Stimulated activated CD4-positive, alpha-beta T cell treated with anti-CD3 and anti-CD28 coated beads, Interleukin-15, amount 100 ng/mL, for 24 hours (primary cell): ENCODE measurements around the gene NOX1.
"Not testable (repeated sequence)": the region's sequence is repeated elsewhere in the genome, so short reads cannot be mapped to it uniquely, and the experiment has no call there.

ENCODE experiments used
- DNase-seq: peaks from one replicate; pipeline ENCODE4 v3.0.0-alpha.2; 2020

Gene NOX1

DNA sequence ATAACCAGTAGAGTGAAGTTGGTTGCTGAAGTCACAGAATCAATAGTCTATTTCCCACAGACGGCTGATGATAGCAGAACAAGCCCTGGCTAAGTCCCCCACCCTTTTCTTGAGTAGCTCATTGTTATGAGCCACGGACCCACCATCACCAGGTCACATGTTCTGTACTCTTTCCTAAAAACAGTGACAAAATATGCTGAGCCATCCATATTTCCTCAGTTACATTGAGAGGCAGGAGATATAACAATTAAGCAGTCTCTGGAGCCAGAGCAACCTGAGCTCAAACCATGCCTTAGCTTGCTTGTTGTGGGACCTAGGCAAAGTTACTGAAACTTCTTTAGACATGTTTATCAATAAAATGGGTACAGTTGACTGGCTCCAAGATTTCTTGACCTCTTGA lies 56.8 kb downstream of the NOX1 start:
- no peak for DNase-seq

DNA sequence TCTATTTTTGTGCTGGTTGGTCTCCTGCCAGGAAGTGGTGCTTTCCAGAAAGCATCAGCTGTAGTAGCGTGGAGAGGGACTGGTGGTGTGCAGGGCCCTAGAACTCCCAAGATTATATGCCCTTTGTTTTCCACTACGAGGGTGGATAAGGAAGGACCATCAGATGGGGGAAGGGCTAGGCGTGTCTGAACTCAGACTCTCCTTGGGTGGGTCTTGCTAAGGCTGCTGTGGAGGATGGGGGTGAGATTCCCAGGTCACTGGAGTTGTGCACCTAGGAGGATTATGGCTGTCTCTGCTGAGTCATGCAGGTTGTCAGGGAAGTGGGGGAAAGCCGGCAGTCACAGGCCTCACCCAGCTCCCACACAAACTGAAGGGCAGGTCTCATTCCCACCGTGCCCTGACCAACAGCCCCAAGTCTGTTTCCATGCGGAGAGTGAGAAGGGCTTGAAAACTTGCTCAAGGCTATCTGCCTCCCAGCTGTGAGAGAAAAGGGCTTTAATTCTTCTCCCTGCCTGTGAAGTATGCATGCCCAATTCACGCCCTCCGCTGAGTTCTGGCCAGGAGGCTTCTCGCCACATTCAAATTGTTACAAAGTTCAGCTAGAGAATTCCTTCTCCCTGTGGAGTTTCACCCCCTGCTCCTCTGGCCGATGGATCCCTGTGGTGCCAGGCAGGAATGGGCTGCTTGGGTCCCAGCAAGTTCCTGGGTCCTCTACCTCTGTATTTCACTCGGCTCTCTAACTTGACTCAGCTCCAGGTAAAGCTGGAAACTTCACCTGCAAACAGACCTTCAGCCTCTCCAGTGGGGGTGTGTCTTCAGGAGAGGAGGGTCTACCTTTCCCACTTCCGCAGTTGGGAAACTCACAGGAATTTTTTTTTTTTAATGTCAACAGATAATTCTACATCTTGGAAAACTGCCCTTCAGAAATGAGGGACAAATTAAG lies 61.7 kb downstream of the NOX1 start:
- DNase-seq: no peak

DNA sequence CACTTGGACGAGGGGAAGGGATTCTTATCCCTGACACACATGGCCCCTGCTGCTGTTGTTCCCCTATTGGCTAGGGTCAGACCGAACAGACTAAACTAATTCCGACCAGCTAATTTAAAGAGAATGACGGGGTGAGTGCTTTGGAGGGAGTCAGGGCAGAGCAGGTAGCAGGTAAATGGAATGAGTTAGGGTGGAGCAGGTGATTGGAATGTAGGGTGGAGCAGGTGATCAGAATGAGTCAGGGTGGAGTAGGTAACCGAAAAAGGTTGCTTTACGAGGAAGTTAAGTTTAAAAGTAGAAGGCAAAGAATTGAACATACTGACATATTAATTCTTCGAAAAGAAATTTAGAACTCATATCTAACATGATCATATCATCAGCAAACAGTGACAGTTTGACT lies 65.9 kb downstream of the NOX1 start:
- DNase-seq: not testable (repeated sequence)

DNA sequence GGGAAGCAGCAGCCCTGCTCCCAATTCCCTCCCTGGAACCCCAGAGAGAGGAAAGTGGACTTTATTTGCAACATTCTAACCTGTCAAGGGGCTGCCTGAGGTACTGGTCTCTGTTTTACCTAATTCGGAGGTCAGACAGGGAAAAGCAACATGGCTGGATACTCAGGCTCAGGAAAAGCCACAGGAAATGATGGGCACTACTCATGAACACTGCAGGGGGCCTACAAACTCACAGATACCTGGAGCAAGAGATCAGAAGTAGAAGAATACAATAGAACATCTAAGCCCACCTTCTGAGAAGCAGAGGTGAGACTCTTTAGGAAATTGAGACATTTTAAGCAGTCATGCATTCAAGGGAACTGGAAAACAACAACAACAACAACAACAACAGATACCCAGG lies 69.4 kb downstream of the NOX1 start:
- DNase-seq: no peak

DNA sequence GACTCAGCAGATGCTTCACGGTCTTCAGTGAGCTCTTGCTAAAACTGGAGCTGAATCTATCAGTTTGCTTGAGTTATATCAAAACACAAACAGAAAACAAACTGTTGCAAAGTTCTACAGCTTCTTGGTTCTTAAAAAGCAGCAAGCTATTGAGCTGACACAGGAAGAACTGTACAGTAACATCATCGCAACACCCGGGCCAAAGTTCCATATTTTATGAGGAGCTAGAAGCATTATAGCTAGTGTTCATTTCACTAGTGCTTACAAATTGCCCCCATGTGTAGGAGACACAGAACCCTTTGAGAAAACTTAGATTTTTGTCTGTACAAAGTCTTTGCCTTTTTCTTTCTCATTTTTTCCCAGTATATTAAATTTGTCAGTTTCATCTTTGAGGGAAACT lies 71.3 kb downstream of the NOX1 start:
- DNase-seq: no peak

DNA sequence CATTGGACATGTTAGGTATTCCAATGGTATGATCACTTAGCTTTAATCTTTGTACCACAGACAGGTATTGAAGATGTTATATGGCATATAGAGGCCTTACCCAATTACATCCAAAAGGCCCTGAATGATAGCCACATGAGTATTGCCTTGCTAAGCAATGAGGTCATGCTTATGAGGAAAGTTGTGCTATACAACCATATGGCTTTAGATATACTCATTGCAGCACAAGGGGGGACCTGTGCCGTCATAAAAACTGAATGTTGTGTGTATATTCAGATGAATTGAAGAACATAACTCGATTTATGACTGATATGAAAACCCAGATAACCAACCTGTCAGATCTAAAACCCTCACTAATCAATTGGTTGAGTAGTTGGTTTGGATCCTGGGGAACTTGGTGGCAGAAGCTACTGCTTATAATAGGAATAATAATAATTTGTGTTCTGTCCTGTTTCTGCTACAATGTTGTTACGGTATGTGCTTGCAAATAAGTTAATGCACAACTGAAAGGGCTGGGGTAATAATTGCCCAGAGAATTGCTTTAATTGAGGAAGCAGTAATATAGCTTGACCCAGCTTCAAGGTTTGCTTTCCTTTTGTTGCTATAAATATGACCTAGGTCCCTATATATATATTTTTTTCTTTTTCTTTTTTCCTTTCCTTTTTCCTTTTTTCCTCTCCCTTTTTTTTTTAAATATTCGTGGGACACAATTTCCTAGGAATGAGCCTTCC lies 75.5 kb downstream of the NOX1 start:
- DNase-seq: no peak

DNA sequence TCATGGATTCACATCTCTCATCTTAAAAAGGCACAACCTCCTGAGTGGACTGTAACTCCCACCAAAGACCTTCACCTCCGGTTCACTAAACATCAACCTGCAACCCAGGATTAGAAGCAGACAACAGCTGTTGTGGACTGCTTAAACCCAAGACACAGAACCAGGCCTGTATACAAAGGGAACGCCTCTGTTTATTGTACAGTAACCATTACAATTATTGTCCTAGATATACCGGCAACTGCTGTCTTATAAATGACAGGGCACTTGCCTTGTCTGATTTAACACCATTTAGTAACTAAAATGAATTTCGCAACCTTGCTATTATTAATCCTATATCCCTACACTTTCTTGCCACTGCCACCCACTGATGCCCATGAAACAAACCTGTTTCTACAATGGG lies 76.8 kb downstream of the NOX1 start:
- no peak for DNase-seq

DNA sequence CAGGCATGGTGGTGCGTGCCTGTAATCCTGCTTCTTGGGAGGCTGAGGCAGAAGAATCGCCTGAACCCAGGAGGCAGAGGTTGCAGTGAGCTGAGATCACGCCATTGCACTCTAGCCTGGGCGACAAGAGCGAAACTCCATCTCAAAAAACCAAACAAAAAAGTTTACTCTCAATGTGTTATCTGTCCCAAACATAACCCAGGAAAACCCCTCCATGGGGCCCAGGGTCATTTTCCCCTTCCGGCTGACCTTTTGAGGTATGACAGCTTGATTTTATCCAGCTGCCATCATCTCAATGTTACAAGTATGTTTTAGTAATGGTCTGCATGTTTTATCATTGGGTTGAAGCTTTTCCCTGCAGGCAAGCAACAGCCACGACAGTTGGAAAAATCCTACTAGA lies 77.8 kb downstream of the NOX1 start:
- not testable (repeated sequence) for DNase-seq
